Measurements from ENCODE around the gene SNX21.
"Not testable (repeated sequence)": the region's sequence is repeated elsewhere in the genome, so short reads cannot be mapped to it uniquely, and the experiment has no call there.

SNX21 gene

GRCh38 chr20:45850926-45851325, 17.3 kb downstream of the SNX21 start:
- DNase-seq (ENCODE audit: low spot score) = no peak

- DNase-seq (ENCODE audit: low spot score) = no peak
Measured at GRCh38 chr20:45851501-45851900, 17.9 kb downstream of the SNX21 start.

- no peak for DNase-seq (ENCODE audit: low spot score)
Measured at GRCh38 chr20:45852326-45852725, 18.7 kb downstream of the SNX21 start.

- DNase-seq (ENCODE audit: low spot score) = no peak
Measured at GRCh38 chr20:45853484-45853883, 19.9 kb downstream of the SNX21 start.

GRCh38 chr20:45857114-45857881, 23.7 kb downstream of the SNX21 start, which contains the start of the genes ACOT8 and ZSWIM3:
TSS of gene ACOT8 (minus strand) at chr20:45857392. CDS start at chr20:45857315, 77 bp downstream.
TSS of gene ZSWIM3 (plus strand) at chr20:45857614. CDS start at chr20:45857826, 212 bp downstream.
- DNase-seq (ENCODE audit: low spot score) = peak; percentile 100

- DNase-seq (ENCODE audit: low spot score) = peak; percentile 31
Measured at GRCh38 chr20:45857882-45858216, 24.2 kb downstream of the SNX21 start.

GRCh38 chr20:45859916-45860315, 26.3 kb downstream of the SNX21 start:
- no peak for DNase-seq (ENCODE audit: low spot score)

GRCh38 chr20:45860560-45861220, 27.1 kb downstream of the SNX21 start:
- no peak for DNase-seq (ENCODE audit: low spot score)

- no peak for DNase-seq (ENCODE audit: low spot score)
Measured at GRCh38 chr20:45861221-45862075, 27.8 kb downstream of the SNX21 start.

- no peak for DNase-seq (ENCODE audit: low spot score)
Measured at GRCh38 chr20:45863543-45864470, 30.2 kb downstream of the SNX21 start.

- no peak for DNase-seq (ENCODE audit: low spot score)
Measured at GRCh38 chr20:45866454-45866853, 32.9 kb downstream of the SNX21 start.

- DNase-seq (ENCODE audit: low spot score) = no peak
Measured at GRCh38 chr20:45867136-45867818, 33.7 kb downstream of the SNX21 start.

- DNase-seq (ENCODE audit: low spot score) = peak; percentile 65
Measured at GRCh38 chr20:45867819-45868176, 34.2 kb downstream of the SNX21 start.

- no peak for DNase-seq (ENCODE audit: low spot score)
Measured at GRCh38 chr20:45872626-45873025, 39.0 kb downstream of the SNX21 start.

GRCh38 chr20:45873409-45874103, 40.0 kb downstream of the SNX21 start:
- no peak for DNase-seq (ENCODE audit: low spot score)

- DNase-seq (ENCODE audit: low spot score) = not testable (repeated sequence)
Measured at GRCh38 chr20:45874104-45874481, 40.5 kb downstream of the SNX21 start.

- DNase-seq (ENCODE audit: low spot score) = no peak
Measured at GRCh38 chr20:45874576-45874975, 41.0 kb downstream of the SNX21 start.

GRCh38 chr20:45878076-45878761, 44.6 kb downstream of the SNX21 start:
- DNase-seq (ENCODE audit: low spot score) = no peak

GRCh38 chr20:45880988-45881788, 47.6 kb downstream of the SNX21 start, which contains the start of gene ZSWIM1:
TSS of gene ZSWIM1 (plus strand) at chr20:45881227. CDS start at chr20:45882593, 1,366 bp downstream.
- DNase-seq (ENCODE audit: low spot score) = peak; percentile 100
